ENCODE data around the gene COMMD2. TPM values are rescaled to one million over a fixed set of nuclear protein-coding genes. Genes with fewer than 3 reads are reported as not detected.

COMMD2 gene
- total RNA-seq, 1 experiment from 2014 or later, result 64.9 TPM

DNA sequence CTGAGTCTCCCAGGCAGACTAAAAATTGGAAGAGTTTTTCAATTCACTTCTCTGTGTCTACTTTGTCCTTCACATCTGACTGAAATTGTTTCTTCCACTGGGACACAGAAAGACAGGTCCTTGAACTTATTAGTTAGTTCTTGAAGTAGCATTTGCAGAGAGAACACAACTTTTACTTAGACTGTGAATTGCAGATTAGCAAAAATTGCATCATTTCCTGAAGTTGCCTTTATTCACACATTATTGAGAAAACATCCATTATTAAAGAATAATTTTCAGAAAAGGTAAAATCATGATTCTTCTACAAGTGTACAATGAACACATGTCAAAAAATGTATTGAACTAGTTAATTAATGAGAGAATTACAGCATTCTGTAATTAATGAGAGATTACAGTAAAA is 1.4 kb upstream of the COMMD2 start:
- no peak overlapping the region; a peak in 1 of 5 replicates for H3K4me3 Mint-ChIP-seq
- DNase-seq, result no peak
- H2AFZ ChIP-seq (ENCODE audit: low read length), result no peak overlapping the region

More for the DNA sequence above, 1.4 kb upstream of the COMMD2 start:
- Mint-ChIP-seq H3K36me3 (ENCODE audit: insufficient read depth in 1 of 3, low read depth in 3 of 3) (peaks cover 3 to 21% (median 18%) of the 10 kb centered on the region in 3 experiments; a peak in 5 of 7 replicates), H3K4me1 (peaks cover 4 to 6% of the 10 kb centered on the region in 2 experiments), H3K9me3 (no peaks in the 10 kb centered on the region; a peak in 1 of 5 replicates), H3K27ac (no peak overlapping the region), H3K27me3 (ENCODE audit: low read depth) (no peaks in the 10 kb centered on the region)
- no peak overlapping the region for H2BK20ac ChIP-seq (ENCODE audit: low read depth, low read length, poor library complexity, severe bottlenecking)
- H3K4ac ChIP-seq (ENCODE audit: low read depth, low read length), result no peak overlapping the region
- H2AK5ac ChIP-seq (ENCODE audit: insufficient read length, low read length), result no peak overlapping the region
- H3K9me3 ChIP-seq (ENCODE audit: control insufficient read depth, low read depth, low read length), result no peaks in the 10 kb centered on the region
- no peaks in the 10 kb centered on the region for H3K79me1 ChIP-seq (ENCODE audit: insufficient read depth, low read depth, low read length, poor library complexity, severe bottlenecking)
- H2BK5ac ChIP-seq (ENCODE audit: insufficient read length, low read length), result no peak overlapping the region
- no peak overlapping the region for H3K23ac ChIP-seq (ENCODE audit: insufficient read length, low read depth, low read length)
- TF ChIP-seq, protein P1, sequence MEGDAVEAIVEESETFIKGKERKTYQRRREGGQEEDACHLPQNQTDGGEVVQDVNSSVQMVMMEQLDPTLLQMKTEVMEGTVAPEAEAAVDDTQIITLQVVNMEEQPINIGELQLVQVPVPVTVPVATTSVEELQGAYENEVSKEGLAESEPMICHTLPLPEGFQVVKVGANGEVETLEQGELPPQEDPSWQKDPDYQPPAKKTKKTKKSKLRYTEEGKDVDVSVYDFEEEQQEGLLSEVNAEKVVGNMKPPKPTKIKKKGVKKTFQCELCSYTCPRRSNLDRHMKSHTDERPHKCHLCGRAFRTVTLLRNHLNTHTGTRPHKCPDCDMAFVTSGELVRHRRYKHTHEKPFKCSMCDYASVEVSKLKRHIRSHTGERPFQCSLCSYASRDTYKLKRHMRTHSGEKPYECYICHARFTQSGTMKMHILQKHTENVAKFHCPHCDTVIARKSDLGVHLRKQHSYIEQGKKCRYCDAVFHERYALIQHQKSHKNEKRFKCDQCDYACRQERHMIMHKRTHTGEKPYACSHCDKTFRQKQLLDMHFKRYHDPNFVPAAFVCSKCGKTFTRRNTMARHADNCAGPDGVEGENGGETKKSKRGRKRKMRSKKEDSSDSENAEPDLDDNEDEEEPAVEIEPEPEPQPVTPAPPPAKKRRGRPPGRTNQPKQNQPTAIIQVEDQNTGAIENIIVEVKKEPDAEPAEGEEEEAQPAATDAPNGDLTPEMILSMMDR (conservative IDR thresholded peaks at IDR 0.05), result no peak
- no peaks in the 10 kb centered on the region for H3K4me1 ChIP-seq (ENCODE audit: insufficient read depth, low read length)
- H3K27ac ChIP-seq (ENCODE audit: insufficient read length, low read depth, low read length), result no peak overlapping the region
- H3K9ac ChIP-seq (ENCODE audit: extremely low read depth, insufficient read length, low read length), result no peak overlapping the region
- H2BK120ac ChIP-seq (ENCODE audit: low read depth, low read length, poor library complexity, severe bottlenecking), result no peak overlapping the region
- no peak overlapping the region for H3K14ac ChIP-seq (ENCODE audit: insufficient read depth, low read length)
- no peak overlapping the region for H4K5ac ChIP-seq (ENCODE audit: insufficient read length, low read depth, low read length)
- H3K23me2 ChIP-seq (ENCODE audit: insufficient read length, low read depth, low read length, poor library complexity, severe bottlenecking), result peaks cover 4% of the 10 kb centered on the region
- H3K18ac ChIP-seq (ENCODE audit: insufficient read length, low read depth, low read length), result no peak overlapping the region
- no peak overlapping the region for H4K8ac ChIP-seq (replicated peaks; ENCODE audit: insufficient read length, low read depth, low read length)
- no peaks in the 10 kb centered on the region for H4K20me1 ChIP-seq (ENCODE audit: control insufficient read depth, insufficient read depth, insufficient read length)
- H3K4me2 ChIP-seq (ENCODE audit: insufficient read depth, insufficient read length, low read length), result no peak overlapping the region
- H4K91ac ChIP-seq (ENCODE audit: insufficient read length, low read depth, low read length), result no peak overlapping the region
- H3K27me3 ChIP-seq (ENCODE audit: insufficient read depth, low read length), result no peaks in the 10 kb centered on the region
- H3T11ph ChIP-seq (ENCODE audit: low read length), result no peak overlapping the region
- H3K56ac ChIP-seq (ENCODE audit: insufficient read length, low read depth, low read length), result no peak overlapping the region
- no peak overlapping the region for H2BK15ac ChIP-seq (ENCODE audit: low read depth, low read length)
- no peak overlapping the region for H2BK12ac ChIP-seq (ENCODE audit: insufficient read length, low read depth, low read length)
- 0 out of 2 replicates have a peak, but pooled peaks cover 1% of the 10 kb centered on the region for H3K79me2 ChIP-seq (ENCODE audit: insufficient read depth, low read length)
